Measurements from ENCODE around the gene SSH2. TPM values are rescaled to one million over a fixed set of nuclear protein-coding genes. Genes with fewer than 3 reads are reported as not detected.
"Not testable (repeated sequence)": the region's sequence is repeated elsewhere in the genome, so short reads cannot be mapped to it uniquely, and the experiment has no call there.

SSH2 gene
- total RNA-seq, 1 experiment from 2014 or later = 8.5 TPM

DNA sequence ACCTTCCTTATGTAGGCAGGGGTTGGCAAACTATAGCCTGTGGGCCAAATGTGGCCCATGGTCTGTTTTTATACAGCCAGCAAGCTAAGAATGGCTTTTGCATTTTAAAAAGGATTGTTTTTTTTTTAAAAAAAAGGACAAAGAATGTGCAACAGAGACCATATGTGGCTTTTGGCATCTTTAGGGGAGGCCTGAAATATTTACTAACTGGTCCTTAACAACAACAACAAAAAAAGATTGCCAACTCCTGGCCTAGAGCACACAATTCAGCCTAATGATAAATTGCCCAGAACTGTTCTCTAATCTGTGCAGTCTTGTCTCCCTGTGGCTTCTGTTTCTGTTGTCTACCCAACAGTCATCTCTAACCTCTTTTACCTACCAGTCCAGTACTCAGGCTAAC, 67.1 kb downstream of the SSH2 start:
- no peak overlapping the region for H2AFZ ChIP-seq (ENCODE audit: low read length)
- H3K4me3 ChIP-seq (ENCODE audit: low read length) = no peak overlapping the region
- ChIA-PET CTCF (no interaction called here), POLR2A (ENCODE audit: unreplicated experiment) (no interaction called here)
- no peaks in the 10 kb centered on the region for H3K9me3 ChIP-seq (ENCODE audit: low read length)
- no peaks in the 10 kb centered on the region for H3K9me2 ChIP-seq (replicated peaks; ENCODE audit: low read length)
- H3F3A ChIP-seq (ENCODE audit: low read length, unreplicated experiment) = no peaks in the 10 kb centered on the region
- H3K4me1 ChIP-seq (ENCODE audit: insufficient read depth, low read length) = no peaks in the 10 kb centered on the region
- H3K79me2 ChIP-seq (ENCODE audit: low read length) = no peaks in the 10 kb centered on the region
- ATAC-seq (no peak), DNase-seq (no peak)
- no peak overlapping the region for H3K27ac ChIP-seq (ENCODE audit: low read length)
- TF ChIP-seq EZH2 (IDR thresholded peaks at IDR 0.05; ENCODE audit: low read length, unreplicated experiment) = no peak
- TF ChIP-seq, protein P1, sequence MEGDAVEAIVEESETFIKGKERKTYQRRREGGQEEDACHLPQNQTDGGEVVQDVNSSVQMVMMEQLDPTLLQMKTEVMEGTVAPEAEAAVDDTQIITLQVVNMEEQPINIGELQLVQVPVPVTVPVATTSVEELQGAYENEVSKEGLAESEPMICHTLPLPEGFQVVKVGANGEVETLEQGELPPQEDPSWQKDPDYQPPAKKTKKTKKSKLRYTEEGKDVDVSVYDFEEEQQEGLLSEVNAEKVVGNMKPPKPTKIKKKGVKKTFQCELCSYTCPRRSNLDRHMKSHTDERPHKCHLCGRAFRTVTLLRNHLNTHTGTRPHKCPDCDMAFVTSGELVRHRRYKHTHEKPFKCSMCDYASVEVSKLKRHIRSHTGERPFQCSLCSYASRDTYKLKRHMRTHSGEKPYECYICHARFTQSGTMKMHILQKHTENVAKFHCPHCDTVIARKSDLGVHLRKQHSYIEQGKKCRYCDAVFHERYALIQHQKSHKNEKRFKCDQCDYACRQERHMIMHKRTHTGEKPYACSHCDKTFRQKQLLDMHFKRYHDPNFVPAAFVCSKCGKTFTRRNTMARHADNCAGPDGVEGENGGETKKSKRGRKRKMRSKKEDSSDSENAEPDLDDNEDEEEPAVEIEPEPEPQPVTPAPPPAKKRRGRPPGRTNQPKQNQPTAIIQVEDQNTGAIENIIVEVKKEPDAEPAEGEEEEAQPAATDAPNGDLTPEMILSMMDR (conservative IDR thresholded peaks at IDR 0.05; ENCODE audit: low read depth, low read length) = no peak
- TF ChIP-seq EZH2phosphoT487 (IDR thresholded peaks at IDR 0.05; ENCODE audit: borderline replicate concordance, low read length) = no peak
- H3K9ac ChIP-seq (ENCODE audit: low read length) = no peak overlapping the region
- H3K36me3 ChIP-seq (ENCODE audit: low read depth, low read length) = no peaks in the 10 kb centered on the region
- no peak overlapping the region for H3K4me2 ChIP-seq (ENCODE audit: low read length)
- H3K27me3 ChIP-seq (ENCODE audit: low read length) = no peaks in the 10 kb centered on the region
- intact Hi-C loops (cut with micrococcal nuclease) = no loop called here
- BruUV-seq (replicated peaks) = no TSS peak
- H4K20me1 ChIP-seq (ENCODE audit: low read length) = no peaks in the 10 kb centered on the region

DNA sequence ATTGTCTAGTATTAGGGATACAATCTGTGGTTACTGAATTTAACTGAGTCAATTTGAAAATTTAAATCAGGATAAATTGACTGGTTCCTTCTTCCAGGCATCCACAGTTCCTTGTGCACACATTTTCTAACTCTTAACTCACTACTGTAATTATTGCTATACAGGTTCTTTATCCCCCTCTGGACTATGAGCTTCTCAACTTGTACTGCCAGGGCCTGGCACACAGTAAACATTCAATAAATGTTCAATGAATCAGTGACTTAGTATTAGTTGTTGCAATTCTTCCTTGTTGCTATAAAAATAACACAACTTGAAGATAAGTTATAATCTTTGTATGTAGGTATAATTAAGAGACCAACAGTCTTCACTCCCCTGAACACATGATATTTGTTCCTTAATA, 67.9 kb downstream of the SSH2 start:
- H3K9me2 ChIP-seq (replicated peaks; ENCODE audit: low read length) = no peaks in the 10 kb centered on the region
- TF ChIP-seq EZH2 (IDR thresholded peaks at IDR 0.05; ENCODE audit: low read length, unreplicated experiment) (no peak), EZH2phosphoT487 (IDR thresholded peaks at IDR 0.05; ENCODE audit: borderline replicate concordance, low read length) (no peak)
- TF ChIP-seq, protein P1 (conservative IDR thresholded peaks at IDR 0.05; ENCODE audit: low read depth, low read length) = no peak
- no peaks in the 10 kb centered on the region for H3K79me2 ChIP-seq (ENCODE audit: low read length)
- H3K4me3 ChIP-seq (ENCODE audit: low read length) = no peak overlapping the region
- no peak overlapping the region for H3K9ac ChIP-seq (ENCODE audit: low read length)
- no peak overlapping the region for H3K4me2 ChIP-seq (ENCODE audit: low read length)
- H3K27me3 ChIP-seq (ENCODE audit: low read length) = no peaks in the 10 kb centered on the region
- no peak overlapping the region for H2AFZ ChIP-seq (ENCODE audit: low read length)
- ChIA-PET CTCF (no interaction called here), POLR2A (ENCODE audit: unreplicated experiment) (no interaction called here)
- no peaks in the 10 kb centered on the region for H3K9me3 ChIP-seq (ENCODE audit: low read length)
- H3K36me3 ChIP-seq (ENCODE audit: low read depth, low read length) = no peaks in the 10 kb centered on the region
- no peak for DNase-seq
- no peaks in the 10 kb centered on the region for H3F3A ChIP-seq (ENCODE audit: low read length, unreplicated experiment)
- intact Hi-C loops (cut with micrococcal nuclease) = no loop called here
- H3K27ac ChIP-seq (ENCODE audit: low read length) = no peak overlapping the region
- H4K20me1 ChIP-seq (ENCODE audit: low read length) = no peaks in the 10 kb centered on the region
- BruUV-seq (replicated peaks) = no TSS peak
- ATAC-seq = no peak
- H3K4me1 ChIP-seq (ENCODE audit: insufficient read depth, low read length) = no peaks in the 10 kb centered on the region

DNA sequence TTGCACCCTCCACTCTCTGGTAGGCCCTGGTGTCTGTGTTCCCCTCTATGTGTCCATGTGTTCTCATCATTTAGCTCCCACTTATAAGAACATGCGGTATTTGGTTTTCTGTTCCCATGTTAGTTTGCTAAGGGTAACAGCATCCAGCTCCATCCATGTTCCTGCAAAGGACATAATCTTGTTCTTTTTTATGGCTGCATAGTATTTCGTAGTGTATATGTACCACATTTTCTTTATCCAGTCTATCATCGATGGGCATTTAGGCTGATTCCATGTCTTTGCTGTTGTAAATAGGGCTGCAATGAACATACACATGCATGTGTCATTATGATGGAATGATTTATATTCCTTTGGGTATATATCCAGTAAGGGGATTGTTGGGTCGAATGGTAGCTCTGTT, 70.6 kb downstream of the SSH2 start:
- H3K4me1 ChIP-seq (ENCODE audit: insufficient read depth, low read length); H3K9me3 ChIP-seq (ENCODE audit: low read length); H3K4me2 ChIP-seq (ENCODE audit: low read length); H3F3A ChIP-seq (ENCODE audit: low read length, unreplicated experiment); DNase-seq; BruUV-seq (replicated peaks); H3K27me3 ChIP-seq (ENCODE audit: low read length); H3K27ac ChIP-seq (ENCODE audit: low read length); POLR2A ChIA-PET (ENCODE audit: unreplicated experiment); H3K4me3 ChIP-seq (ENCODE audit: low read length); H3K9me2 ChIP-seq (replicated peaks; ENCODE audit: low read length); H3K36me3 ChIP-seq (ENCODE audit: low read depth, low read length); H3K9ac ChIP-seq (ENCODE audit: low read length); H3K79me2 ChIP-seq (ENCODE audit: low read length); H4K20me1 ChIP-seq (ENCODE audit: low read length); intact Hi-C loops (cut with micrococcal nuclease); CTCF ChIA-PET; ATAC-seq; H2AFZ ChIP-seq (ENCODE audit: low read length): not testable (repeated sequence)

Measured in PC-3 (cell line).